GM18907 (cell line): ENCODE results near the gene CREBL2.
"Not testable (repeated sequence)": the region's sequence is repeated elsewhere in the genome, so short reads cannot be mapped to it uniquely, and the experiment has no call there.

Experiments used
- ATAC-seq: cut with Tn5 transposase; IDR thresholded peaks from one replicate; pipeline ENCODE4 v1.9.1; 2021; ENCODE audit warnings: mild to moderate bottlenecking, moderate library complexity; ENCODE audit not compliant: unreplicated experiment

CREBL2 gene

DNA sequence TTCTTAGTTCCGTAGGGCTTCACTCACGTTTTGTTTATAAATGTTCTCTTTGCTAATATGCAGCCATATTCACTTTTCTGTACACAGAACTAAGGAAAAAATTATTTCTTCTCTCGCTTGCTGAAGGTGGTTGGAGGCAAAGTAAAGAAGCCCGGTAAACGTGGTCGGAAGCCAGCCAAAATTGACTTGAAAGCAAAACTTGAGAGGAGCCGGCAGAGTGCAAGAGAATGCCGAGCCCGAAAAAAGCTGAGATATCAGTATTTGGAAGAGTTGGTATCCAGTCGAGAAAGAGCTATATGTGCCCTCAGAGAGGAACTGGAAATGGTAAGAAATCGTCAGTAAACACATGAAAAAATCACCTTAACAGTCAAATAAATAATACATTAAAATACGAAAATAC, 24.0 kb downstream of the CREBL2 start:
- ATAC-seq = no peak

DNA sequence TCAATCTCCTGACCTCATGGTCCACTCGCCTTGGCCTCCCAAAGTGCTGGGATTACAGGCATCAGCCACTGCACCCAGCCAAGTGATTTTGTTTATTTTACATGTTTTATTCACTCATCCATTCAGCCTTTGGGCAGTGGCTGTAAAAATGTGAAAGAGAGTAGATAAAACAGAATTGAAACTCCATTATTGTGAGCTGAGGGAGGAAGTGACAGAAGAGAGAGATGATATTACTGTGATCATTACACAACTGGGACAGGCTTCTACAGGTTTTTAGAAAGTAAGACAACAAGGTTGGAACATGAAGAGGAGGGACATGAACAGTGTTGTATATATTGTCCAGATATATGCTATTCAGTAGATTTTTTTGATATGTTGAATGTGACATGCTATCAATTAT, 25.0 kb downstream of the CREBL2 start:
- ATAC-seq = no peak

DNA sequence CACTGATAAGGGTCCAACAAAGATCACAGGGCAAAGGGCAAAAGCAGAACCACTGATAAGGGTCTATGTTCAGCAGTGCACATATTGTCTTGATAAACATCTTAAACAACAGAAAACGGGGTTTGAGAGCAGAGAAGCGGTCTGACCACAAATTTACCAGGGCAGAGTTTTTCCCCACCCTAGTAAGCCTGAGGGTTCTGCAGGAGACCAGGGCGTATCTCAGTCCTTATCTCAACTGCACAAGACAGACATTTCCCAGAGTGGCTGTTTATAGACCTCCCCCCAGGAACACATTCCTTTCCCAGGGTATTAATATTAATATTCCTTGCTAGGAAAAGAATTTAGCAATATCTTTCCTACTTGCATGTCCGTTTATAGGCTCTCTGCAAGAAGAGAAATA, 28.3 kb downstream of the CREBL2 start:
- not testable (repeated sequence) for ATAC-seq

DNA sequence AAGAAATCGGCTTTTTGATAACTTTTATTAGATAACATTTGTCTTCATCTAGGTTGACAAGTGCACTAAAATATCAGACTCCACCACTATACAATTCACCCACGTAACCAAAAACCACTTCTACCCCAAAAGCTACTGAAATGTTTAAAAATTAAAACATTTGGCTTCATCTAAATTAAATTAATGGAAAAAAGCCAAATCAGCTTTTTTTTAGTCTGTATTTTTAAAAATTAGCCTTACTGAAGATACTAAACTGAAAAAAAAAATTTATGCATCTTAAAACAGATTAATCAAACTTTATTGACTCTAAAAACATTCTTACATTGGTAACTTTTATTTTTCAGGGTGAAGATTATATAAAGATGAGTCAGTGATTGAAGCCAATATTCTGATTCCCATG, 30.0 kb downstream of the CREBL2 start:
- no peak for ATAC-seq

DNA sequence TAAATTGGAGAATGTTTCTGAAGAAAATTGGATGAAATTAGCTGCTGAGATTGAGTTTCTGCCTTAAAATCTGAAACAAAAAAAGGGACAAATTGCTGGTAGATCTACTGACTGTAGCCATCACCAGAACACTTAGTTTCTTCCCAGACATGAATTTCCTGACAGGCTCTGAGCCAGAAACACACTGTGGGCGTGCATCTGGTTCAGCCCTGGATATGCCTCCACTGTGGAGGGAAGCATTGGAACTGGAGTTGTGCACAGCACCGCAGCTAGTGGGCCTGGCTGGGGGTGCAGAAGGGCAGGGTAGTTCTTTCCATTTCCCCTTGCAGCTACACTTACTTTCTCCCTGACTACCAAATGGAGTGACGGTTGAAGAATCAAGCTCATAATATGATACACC, 31.2 kb downstream of the CREBL2 start:
- ATAC-seq = no peak

DNA sequence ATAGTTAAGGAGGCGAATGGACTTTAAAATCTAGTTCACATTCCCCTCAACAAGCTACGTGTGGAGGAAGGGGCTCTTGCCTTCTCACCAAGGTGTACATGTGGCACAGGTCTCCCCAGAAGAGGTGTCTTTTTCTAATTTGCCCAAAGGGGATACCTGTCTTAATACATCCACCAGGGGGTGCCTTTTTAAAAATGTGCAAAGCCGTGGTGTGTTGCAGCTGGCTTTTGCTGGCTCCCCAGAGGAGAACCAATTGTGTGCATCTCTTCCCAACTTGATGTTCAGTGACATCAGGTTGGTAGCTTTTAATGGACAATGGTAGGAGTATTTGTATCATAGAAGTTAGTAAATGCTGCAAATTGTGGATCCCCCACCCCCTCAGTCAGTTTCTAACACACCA, 33.8 kb downstream of the CREBL2 start:
- peak; percentile 55 for ATAC-seq

DNA sequence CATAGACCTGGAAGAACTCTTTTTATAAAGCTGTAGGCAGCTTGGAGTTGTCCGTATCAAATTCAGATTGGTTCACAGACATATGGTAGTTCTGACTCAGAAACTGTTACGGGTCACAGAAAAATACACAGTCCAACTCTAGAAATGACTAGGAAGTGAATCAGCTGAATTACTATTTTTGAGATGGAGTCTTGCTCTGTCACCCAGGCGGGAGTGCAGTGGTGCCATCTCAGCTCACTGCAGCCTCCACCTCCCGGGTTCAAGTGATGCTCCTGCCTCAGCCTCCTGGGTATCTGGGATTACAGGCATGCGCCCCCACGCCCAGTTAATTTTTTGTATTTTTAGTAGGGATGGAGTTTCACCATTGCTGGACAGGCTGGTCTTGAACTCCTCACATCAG, 34.3 kb downstream of the CREBL2 start:
- peak; percentile 64 for ATAC-seq

DNA sequence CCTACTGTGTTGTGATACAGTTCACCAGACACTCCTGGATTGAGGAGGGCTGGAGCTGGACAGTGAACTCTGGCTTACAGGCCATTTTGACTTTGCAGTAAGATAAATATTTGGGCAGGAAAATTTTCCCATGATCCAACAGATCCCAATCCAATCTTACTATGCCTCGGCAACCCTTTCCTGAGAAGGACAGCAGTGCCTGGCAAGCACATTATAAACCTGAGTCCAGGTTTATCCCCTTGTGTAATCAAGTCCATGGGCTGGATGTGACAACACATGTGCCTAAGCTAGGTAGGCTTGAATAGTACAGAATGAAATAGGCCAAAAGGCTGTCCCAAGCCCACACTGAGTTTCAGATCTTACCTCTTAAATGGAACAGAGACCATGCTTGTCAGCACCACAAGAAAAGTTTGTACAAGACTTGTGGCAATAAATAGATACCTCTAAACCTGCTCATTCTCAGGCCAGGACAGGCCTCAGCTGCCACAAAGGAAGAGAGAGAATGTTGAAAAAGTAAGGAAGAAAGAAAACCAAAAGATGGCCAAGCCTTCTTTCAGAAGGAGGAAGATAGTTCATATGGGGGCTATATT, 34.9 kb downstream of the CREBL2 start:
- ATAC-seq = no peak

DNA sequence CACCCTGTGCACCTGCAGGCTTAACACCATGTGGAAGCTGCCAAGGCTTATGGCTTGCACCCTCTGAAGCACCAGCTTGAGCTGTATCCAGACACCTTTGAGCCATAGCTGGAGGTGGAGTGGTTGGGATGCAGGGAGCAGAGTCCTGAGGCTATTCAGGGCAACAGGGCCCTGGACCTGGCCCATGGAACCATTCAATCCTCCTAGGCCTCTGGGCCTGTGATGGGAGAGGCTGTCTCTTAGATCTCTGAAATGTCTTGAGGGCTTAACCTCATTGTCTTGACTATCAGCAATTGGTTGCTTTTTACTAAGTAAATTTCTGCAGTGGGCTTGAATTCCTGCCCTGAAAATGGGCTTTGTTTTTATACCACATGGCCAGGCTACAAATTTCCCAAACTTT, 36.6 kb downstream of the CREBL2 start:
- ATAC-seq = no peak

DNA sequence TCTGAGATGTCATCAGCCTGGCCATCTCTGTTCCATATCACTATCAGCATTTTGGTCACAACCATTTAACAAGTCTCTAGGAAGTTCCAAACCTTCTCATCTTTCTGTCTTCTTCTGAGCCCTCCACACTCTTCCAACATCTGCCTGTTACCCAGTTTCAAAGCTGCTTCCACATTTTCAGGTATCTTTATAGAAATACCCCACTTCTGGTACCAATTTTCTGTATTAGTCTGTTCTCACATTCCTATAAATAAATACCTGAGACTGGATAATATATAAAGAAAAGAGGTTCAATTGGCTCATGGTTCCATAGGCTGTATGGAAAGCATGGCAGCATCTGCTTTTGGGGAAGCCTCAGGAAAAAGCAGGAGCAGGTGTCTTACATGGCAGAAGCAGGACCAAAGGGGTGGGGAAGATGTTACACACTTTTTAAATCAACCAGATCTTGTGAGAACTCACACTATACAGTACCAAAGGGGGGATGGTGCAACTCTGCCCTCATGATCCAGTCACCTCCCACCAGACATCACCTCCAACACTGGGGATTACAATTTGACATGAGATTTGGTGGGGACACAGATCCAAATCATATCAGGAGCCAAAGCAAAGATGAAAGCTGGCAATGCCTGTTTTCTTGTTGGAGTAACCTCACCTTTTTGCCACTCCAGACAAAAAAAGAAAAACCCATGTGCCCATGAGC, 37.4 kb downstream of the CREBL2 start:
- no peak for ATAC-seq

DNA sequence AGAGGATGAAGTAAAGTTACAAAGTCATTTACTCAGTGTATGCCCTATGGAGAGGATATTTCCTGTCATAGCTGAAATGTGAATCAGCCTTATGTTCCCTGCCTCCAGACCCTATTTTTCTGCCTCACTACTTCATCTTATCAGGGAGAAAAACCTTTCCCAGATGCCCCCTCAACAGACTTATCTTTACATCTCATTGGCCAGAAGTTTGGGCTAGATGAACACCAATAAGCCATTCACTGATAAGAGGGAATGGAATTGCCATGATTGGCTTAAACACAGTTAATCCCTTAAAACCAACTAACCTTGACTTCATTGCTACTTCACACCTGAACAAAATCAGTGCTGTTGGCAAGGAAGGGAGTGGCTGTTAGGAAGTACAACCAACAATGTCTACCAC, 40.1 kb downstream of the CREBL2 start:
- no peak for ATAC-seq

DNA sequence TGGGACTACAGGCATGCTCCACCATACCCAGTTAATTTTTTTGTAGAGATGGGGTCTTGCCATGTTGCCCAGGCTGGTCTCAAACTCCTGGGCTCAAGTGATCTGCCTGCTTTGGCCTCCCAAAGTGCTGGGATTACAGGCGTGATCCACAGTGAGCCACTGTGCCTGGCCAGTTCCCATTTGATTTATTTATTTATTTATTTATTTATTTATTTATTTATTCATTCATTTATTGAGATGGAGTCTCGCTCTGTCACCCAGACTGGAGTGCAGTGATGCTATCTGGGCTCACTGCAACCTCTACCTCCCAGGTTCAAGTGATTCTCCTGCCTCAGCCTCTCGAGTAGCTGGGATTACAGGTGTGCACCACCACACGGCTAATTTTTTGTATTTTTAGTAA, 41.0 kb downstream of the CREBL2 start:
- not testable (repeated sequence) for ATAC-seq

DNA sequence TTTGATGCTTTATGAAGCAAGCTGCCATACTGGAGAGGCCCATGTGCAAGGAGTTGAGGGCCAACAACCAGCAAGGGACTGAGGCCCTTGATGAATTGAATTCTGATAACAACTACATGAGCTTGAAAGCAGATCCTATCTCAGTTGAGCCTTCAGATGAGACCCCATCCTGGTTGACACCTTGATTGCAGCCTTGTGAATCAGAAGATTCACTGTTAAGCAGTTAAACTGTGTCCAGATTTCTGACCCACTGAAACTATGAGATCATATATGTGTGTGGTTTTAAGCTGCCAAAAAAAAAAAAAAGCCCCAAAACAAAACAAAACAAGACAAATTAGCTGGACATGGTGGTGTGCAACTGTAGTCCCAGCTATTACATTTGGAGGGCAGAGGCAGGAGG, 42.2 kb downstream of the CREBL2 start:
- ATAC-seq = no peak

DNA sequence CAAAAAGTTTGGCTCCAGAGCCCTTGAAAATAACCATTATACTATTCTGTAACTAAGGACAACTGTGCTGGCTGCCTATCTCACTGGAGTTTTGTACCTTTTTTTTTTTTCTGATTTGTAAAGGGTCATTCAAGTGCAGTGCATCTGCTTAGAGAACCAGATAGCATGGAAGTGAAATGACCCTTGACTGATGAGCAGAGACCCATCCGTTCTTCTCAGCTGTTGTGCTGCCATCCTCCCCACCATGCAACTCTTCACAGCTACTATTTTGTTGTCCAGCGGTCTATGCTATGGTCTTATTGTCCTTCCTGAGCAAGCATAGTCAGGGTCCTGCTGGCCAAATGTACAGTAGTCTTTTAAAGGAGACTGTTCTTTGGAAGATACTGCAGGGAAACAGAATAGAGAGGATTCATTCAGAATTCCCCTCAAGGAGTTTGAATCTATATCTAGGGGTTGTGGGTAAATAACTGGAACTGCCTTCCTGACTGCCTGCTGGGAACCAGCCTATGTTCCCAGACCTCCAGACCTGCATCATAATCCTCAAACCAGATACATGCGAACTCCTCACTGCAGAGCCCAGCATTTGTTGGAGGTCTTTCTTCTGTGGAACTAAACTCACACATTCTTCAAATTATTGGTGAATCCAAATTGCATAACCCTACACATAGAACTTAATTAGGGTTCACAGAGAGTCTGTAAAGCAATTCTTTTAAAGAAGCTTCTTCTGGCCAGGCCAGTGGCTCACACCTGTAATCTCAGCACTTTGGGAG, 43.2 kb downstream of the CREBL2 start:
- no peak for ATAC-seq

DNA sequence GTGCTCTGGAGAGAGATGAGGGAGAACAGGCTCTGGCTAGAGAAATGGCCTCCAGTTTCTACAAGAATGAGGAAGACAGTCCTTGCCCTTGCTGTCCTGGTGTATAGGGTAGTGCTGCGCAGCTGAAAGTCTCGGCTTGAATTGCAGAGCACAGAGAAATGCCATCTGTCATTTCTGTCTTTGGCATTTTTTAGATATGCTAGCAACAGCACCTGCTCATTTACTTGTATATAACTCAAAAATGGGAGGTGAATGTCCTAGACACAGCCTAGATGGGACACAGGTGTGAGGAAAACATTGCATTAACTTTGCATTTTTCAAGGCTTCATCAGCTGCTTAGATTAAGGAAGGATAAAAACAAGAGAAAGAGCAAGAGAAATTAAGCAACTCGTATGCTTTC, 48.5 kb downstream of the CREBL2 start:
- ATAC-seq = no peak

DNA sequence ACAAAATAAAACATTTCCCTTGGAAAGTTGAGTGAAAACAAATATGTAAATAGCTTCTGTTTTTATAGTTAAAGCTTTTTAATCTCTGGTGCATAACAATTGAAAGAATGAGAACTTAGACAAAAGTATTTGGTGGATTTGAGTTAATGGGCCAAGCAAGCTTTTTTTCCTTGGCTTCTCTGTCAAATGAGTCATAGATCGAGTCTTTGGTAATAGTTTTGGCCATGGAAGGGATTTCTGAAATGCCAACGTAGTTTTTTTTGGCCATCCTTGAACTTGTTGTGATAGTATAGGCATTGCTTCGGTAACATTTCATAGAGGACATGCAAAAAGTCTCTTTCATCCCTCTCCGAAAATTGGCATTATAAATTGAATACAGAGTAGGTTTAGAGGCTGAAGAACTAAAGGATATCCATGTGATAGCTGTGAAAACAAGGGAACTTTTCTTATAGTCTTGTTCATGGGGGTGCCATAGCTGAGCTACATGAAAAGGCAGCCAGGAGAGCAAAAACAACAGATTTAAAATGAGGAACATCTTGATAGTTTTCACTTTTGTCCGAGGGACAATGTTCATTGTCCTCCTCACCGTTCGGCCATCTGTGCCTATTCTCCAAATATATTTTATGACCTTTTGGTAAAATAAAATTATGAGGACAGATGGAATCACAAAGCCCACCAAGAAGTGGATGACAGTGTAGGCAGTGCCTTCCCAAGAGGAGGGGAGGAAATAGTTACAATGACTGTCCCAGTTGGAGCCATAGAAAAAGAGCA, 49.6 kb downstream of the CREBL2 start:
- ATAC-seq = no peak

DNA sequence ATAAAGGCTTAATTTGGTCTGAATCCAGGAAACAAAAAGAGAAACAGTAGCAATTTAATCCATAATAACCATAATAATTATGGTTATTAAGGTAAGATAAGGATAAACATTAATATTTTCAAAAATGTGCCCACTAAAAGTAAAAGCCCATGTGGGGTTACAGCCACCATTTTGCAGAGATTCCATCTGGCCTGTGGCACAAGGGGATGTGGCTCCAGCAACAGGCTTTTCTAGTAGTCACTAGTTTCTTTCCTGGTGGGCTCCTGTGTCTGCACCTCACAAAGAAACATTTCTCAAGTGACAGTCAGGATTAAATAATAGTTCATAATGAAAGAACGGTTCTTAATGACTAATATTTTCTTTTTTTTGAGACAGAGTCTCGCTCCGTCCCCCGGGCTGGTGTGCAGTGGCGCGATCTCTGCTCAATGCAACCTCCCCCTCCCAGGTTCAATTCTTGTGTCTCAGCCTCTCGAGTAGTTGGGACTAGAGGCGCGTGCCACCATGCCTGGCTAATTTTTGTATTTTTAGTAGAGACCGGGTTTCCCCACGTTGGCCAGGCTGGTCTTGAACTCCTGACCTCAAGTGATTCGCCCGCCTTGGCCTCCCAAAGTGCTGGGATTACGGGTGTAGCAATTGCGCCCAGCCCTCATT, 52.1 kb downstream of the CREBL2 start:
- ATAC-seq = no peak

DNA sequence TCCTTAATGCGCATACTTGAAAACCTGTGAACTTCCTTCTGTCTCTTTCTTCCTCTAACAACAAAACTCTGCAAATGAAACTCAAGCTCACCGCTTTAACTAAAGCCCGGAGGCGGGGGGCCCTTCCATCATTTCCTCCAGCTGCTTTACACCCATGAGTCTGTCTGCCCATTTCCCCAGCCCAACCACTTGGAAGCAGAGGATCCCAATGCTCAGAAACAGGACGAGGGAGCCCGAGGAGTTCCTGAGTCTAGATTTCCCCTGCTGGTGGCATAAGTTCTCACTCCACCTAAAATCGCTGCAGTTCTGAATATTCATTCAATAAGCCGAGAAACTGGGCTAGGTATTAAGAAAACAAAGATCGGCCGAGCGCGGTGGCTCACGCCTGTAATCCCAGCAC, 53.5 kb downstream of the CREBL2 start:
- no peak for ATAC-seq

DNA sequence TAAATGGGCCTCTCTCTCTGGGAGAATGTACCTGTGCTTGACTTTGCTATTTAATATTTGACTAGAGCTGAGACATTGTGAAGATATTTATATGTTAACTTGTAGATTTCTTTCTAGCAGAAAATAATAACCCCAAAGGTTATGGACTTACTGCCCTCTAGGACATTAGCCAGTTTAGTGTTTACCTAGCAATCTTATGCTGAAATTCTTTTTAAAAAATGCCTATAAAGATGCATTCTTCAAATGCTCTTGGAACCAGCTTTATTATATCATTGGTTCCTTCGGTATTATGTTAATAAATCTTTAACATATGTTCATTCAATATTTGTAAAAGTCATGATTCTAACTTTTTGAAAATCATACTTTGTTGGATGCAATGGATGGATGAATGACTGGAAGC, 56.3 kb downstream of the CREBL2 start:
- no peak for ATAC-seq

DNA sequence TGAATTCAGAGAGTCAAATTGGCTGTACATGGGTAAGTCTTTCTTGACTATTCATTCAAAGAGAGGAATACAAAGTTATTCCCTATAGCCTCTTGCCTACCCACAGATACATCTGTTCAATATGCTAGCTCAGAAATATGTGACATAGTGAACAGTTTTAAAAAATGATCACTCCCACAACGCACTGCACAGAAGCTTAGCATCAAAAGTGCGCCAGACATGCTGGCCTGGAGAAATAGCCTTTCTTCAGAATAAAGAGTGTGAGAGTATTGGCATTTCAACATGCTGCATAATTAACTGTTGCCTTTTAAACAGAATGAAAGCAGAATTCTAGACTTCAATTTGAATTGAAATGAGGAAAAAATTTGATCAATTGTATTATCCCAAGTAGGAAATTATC, 57.3 kb downstream of the CREBL2 start:
- ATAC-seq = no peak
